Trophoblast cell (in vitro differentiated cells and primary cell): ENCODE results near the gene PCMTD2.

Experiments
- DNase-seq, 2 donors: peaks; one replicate each; pipeline ENCODE4 v3.0.0-alpha.2; 2016
- H2AFZ ChIP-seq: 2 replicates; pipeline ENCODE4 v1.6.1; 2013; ENCODE audit warnings: low read length, moderate library complexity, mild to moderate bottlenecking; ENCODE audit not compliant: insufficient read depth, poor library complexity
- H2AK5ac ChIP-seq: 2 replicates; pipeline ENCODE4 v1.6.1; 2013; ENCODE audit warnings: mild to moderate bottlenecking, low read length
- H2BK120ac ChIP-seq: 2 replicates; pipeline ENCODE4 v1.6.1; 2013; ENCODE audit warnings: low read length, mild to moderate bottlenecking, moderate library complexity; ENCODE audit not compliant: insufficient read depth, poor library complexity
- H2BK12ac ChIP-seq: 2 replicates; pipeline ENCODE4 v1.6.1; 2013; ENCODE audit warnings: mild to moderate bottlenecking, low read length, moderate library complexity
- H2BK5ac ChIP-seq: 2 replicates; pipeline ENCODE4 v1.6.1; 2013; ENCODE audit warnings: low read length, low read depth, moderate library complexity, mild to moderate bottlenecking; ENCODE audit not compliant: poor library complexity
- H3K14ac ChIP-seq: 2 replicates; pipeline ENCODE4 v1.6.1; 2013; ENCODE audit warnings: mild to moderate bottlenecking, low read length
- H3K18ac ChIP-seq: 2 replicates; pipeline ENCODE4 v1.6.1; 2013; ENCODE audit warnings: mild to moderate bottlenecking, low read length
- H3K23ac ChIP-seq: 2 replicates; pipeline ENCODE4 v1.6.1; 2013; ENCODE audit warnings: low read length
- H3K27ac ChIP-seq: 2 replicates; pipeline ENCODE4 v1.5.1; 2013; ENCODE audit warnings: low read depth, mild to moderate bottlenecking, inconsistent platforms, low read length, moderate library complexity
- H3K27me3 ChIP-seq: 2 replicates; pipeline ENCODE4 v1.6.1; 2013; ENCODE audit warnings: inconsistent platforms, mild to moderate bottlenecking, low read length, moderate library complexity; ENCODE audit not compliant: insufficient read depth
- H3K36me3 ChIP-seq, 2 experiments: 1 replicate in 1 of 2; 2 replicates in 1 of 2; pipeline ENCODE4 v1.6.1; 2013; ENCODE audit warnings: low read length in 2 of 2, mild to moderate bottlenecking in 2 of 2, moderate library complexity in 1 of 2; ENCODE audit not compliant: insufficient read depth in 2 of 2, control insufficient read depth in 1 of 2
- H3K4ac ChIP-seq: 2 replicates; pipeline ENCODE4 v1.6.1; 2013; ENCODE audit warnings: low read depth, mild to moderate bottlenecking, low read length, moderate library complexity
- H3K4me1 ChIP-seq, 2 experiments: 1 replicate in 1 of 2; 2 replicates in 1 of 2; pipeline ENCODE4 v1.6.1; 2013; ENCODE audit warnings: low read length in 2 of 2, mild to moderate bottlenecking in 2 of 2, moderate library complexity in 1 of 2; ENCODE audit not compliant: insufficient read depth in 2 of 2, control insufficient read depth in 1 of 2
- H3K4me2 ChIP-seq: 2 replicates; pipeline ENCODE4 v1.6.1; 2013; ENCODE audit warnings: inconsistent platforms, mild to moderate bottlenecking, low read length, moderate library complexity
- H3K4me3 ChIP-seq: 2 replicates; pipeline ENCODE4 v1.5.1; 2013; ENCODE audit warnings: mild to moderate bottlenecking, low read depth, low read length, inconsistent platforms
- H3K79me1 ChIP-seq: one replicate; pipeline ENCODE4 v1.6.1; 2013; ENCODE audit warnings: low read length
- H3K79me2 ChIP-seq: 2 replicates; pipeline ENCODE4 v1.6.1; 2013; ENCODE audit warnings: low read length, mild to moderate bottlenecking; ENCODE audit not compliant: control insufficient read depth, insufficient read depth, poor library complexity
- H3K9ac ChIP-seq: 2 replicates; pipeline ENCODE4 v1.6.1; 2013; ENCODE audit warnings: mild to moderate bottlenecking, low read length
- H3K9me3 ChIP-seq: 2 replicates; pipeline ENCODE4 v1.6.1; 2013; ENCODE audit warnings: low read depth, mild to moderate bottlenecking, control low read depth, inconsistent platforms, low read length; ENCODE audit not compliant: insufficient read depth
- H4K12ac ChIP-seq: 2 replicates; pipeline ENCODE4 v1.6.1; 2013; ENCODE audit warnings: low read depth, mild to moderate bottlenecking, low read length, moderate library complexity
- H4K8ac ChIP-seq: 2 replicates; pipeline ENCODE4 v1.6.1; 2013; ENCODE audit warnings: low read depth, mild to moderate bottlenecking, low read length, moderate library complexity
- H4K91ac ChIP-seq: one replicate; pipeline ENCODE4 v1.6.1; 2013; ENCODE audit warnings: low read depth, mild to moderate bottlenecking, low read length, moderate library complexity
- WGBS: extraction: QIAGEN DNeasy Blood & Tissue Kit; methylation state at CpG from one replicate; pipeline ENCODE4 v1.1.7; 2013; ENCODE audit warnings: missing lambda C conversion rate; ENCODE audit not compliant: insufficient read length, insufficient coverage; ENCODE audit errors: extremely low coverage; 5-methylcytosine and 5-hydroxymethylcytosine counted together

The PCMTD2 gene

DNA sequence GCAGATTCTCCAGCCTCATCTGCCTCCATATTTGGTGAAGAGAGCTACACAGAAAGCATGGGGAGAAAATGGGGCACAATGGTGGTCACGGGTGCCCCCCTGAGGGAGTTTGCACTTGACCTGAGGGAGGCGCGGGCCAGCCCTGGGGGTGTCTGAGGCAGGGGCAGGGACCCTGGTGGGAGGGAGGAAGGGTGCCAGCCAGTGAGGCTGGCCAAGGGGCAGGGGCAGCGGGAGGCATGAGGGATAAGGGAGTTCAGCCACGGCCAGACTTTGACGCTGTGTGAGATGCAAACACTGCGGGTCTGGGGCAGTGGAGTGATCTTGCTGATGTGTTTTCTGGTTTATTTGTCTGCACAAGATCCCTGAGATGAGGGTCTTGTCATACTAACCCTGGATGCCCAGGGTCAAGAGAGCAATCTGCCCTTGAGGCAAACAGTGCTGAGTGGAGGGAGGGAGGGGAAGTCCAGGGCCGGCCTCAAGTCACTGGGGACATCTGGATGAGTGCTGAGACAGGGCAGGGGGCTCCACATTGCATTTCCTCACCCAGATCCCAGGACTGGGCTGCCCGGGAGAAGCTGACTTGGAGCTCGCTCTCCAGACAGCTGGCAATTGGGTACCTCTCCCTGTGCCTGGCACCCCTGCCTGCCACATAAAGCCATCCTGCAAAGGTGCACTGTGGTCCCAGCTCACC, 8.8 kb upstream of the PCMTD2 start:
- no CpG with 5 or more reads among the region's 10 CpGs for WGBS
- Histone ChIP-seq H3K18ac (no peak overlapping the region), H4K8ac (no peak overlapping the region), H3K4me2 (no peak overlapping the region), H2BK5ac (no peak overlapping the region), H3K36me3 (no peaks in the 10 kb centered on the region), H3K14ac (no peak overlapping the region), H3K9ac (no peak overlapping the region), H3K79me2 (no peaks in the 10 kb centered on the region), H2AK5ac (no peak overlapping the region), H2AFZ (no peak overlapping the region), H2BK12ac (no peak overlapping the region), H3K27ac (no peak overlapping the region), H3K4me3 (no peak overlapping the region), H3K23ac (no peak overlapping the region), H3K79me1 (no peaks in the 10 kb centered on the region), H3K27me3 (no peaks in the 10 kb centered on the region), H4K12ac (no peak overlapping the region), H3K9me3 (no peaks in the 10 kb centered on the region), H4K91ac (no peak overlapping the region), H2BK120ac (no peak overlapping the region), H3K4ac (no peak overlapping the region), H3K4me1 (no peaks in the 10 kb centered on the region)
- DNase-seq: no peak

DNA sequence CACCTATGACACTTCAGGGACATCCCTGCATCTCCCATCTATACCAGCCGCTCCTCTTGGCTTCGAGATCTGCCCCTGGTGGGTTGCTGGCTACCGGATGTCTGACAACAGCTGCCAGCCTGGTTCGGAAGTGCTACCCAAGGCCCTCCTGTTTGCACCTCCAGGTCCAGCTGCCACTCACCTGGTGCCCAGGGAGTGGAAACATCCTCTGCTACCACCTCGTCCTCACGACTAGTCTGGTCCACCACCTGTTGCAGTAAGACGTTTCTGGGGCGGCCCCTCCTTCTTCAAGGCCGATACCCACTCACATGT, 8.3 kb upstream of the PCMTD2 start:
- no peak overlapping the region for H4K12ac ChIP-seq
- H2AFZ ChIP-seq: no peak overlapping the region
- no peaks in the 10 kb centered on the region for H3K36me3 ChIP-seq
- H3K23ac ChIP-seq: no peak overlapping the region
- no peak overlapping the region for H2BK5ac ChIP-seq
- no peak overlapping the region for H3K4ac ChIP-seq
- WGBS: no CpG with 5 or more reads among the region's 9 CpGs
- no peaks in the 10 kb centered on the region for H3K27me3 ChIP-seq
- H3K79me2 ChIP-seq: no peaks in the 10 kb centered on the region
- no peak overlapping the region for H3K4me3 ChIP-seq
- H2BK12ac ChIP-seq: no peak overlapping the region
- H3K4me1 ChIP-seq: no peaks in the 10 kb centered on the region
- H3K18ac ChIP-seq: no peak overlapping the region
- no peak overlapping the region for H2BK120ac ChIP-seq
- no peak overlapping the region for H3K27ac ChIP-seq
- H3K9me3 ChIP-seq: no peaks in the 10 kb centered on the region
- DNase-seq: no peak
- H4K91ac ChIP-seq: no peak overlapping the region
- H2AK5ac ChIP-seq: no peak overlapping the region
- no peak overlapping the region for H4K8ac ChIP-seq
- H3K14ac ChIP-seq: no peak overlapping the region
- no peaks in the 10 kb centered on the region for H3K79me1 ChIP-seq
- no peak overlapping the region for H3K9ac ChIP-seq
- H3K4me2 ChIP-seq: no peak overlapping the region

DNA sequence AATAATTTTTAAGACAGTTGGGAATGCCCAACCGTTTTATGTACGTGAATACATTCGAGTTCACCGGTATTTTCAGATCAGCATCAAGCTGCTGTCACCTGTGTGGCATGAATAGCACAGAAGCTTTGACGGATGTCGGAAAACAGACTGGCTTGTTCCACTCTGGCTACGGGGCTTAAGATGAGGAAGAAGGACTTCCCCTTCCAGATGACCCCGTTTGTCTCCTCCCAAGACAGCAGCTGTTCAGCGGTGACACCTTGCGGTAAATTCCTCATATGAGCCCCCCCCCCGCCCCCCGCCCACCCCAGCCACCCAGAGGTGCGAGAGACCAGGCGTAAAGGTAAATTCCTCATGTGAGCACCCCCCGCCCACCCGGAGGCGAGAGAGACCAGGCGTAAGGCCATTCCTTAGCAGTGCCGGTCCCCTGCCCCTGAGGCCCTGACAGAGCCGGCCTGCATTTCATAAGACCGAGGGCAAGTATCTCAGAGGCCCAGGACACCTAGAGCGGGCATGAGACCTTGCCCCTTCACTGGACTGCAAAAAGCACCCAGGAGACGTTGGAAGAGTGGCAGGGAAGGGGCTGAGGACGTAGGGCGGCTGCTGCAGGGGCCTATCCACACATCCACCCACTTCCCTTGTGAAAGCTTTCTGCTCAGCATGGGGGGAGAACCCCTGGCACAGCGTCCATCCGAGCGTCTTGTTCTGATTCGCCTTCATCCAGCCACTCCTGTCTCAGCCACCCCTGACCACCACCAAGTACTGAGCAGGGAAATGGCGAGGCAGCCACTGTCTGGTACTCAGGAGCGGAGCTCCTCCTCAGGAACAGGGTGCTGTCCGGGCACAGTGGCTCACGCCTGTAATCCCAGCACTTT, 7.3 kb upstream of the PCMTD2 start:
- H2BK120ac ChIP-seq: no peak overlapping the region
- H3K27ac ChIP-seq: no peak overlapping the region
- H3K9me3 ChIP-seq: no peaks in the 10 kb centered on the region
- no peaks in the 10 kb centered on the region for H3K79me2 ChIP-seq
- no peak overlapping the region for H3K18ac ChIP-seq
- H2BK12ac ChIP-seq: no peak overlapping the region
- no peaks in the 10 kb centered on the region for H3K36me3 ChIP-seq
- no peak overlapping the region for H3K14ac ChIP-seq
- no peak overlapping the region for H2BK5ac ChIP-seq
- no peaks in the 10 kb centered on the region for H3K79me1 ChIP-seq
- DNase-seq: no peak
- no peak overlapping the region for H3K4me3 ChIP-seq
- no peak overlapping the region for H3K4me2 ChIP-seq
- WGBS: no CpG with 5 or more reads among the region's 33 CpGs
- no peak overlapping the region for H3K4ac ChIP-seq
- H4K12ac ChIP-seq: no peak overlapping the region
- H3K4me1 ChIP-seq: no peaks in the 10 kb centered on the region
- no peak overlapping the region for H3K9ac ChIP-seq
- H3K27me3 ChIP-seq: no peaks in the 10 kb centered on the region
- H2AK5ac ChIP-seq: no peak overlapping the region
- H4K91ac ChIP-seq: no peak overlapping the region
- no peak overlapping the region for H4K8ac ChIP-seq
- no peak overlapping the region for H3K23ac ChIP-seq
- no peak overlapping the region for H2AFZ ChIP-seq

DNA sequence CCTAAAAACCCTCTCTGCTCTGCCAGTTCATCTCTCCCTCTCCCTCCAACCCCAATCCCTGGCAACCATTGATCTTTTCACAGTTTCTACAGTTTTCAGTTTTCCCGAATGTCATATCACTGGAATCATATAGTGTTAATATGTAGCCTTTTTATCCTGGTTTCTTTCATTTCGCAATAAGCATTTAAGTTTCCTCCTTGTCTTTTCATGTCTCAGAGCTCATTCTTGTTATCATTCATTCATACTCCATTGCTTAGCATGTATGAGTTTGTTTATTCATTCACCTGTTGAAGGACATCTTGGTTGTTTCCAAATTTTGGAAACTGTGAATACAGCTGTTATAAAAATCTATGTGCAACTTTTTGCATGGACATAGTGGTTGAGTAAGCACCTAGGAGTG, 5.5 kb upstream of the PCMTD2 start:
- H3K27ac ChIP-seq: no peak overlapping the region
- H3K36me3 ChIP-seq: no peaks in the 10 kb centered on the region
- H3K79me1 ChIP-seq: no peaks in the 10 kb centered on the region
- H3K23ac ChIP-seq: no peak overlapping the region
- no peak overlapping the region for H4K91ac ChIP-seq
- H2BK120ac ChIP-seq: no peak overlapping the region
- no peak for DNase-seq
- no peaks in the 10 kb centered on the region for H3K9me3 ChIP-seq
- H4K8ac ChIP-seq: no peak overlapping the region
- peaks cover 2 to 6% of the 10 kb centered on the region in 2 experiments for H3K4me1 ChIP-seq
- H2BK5ac ChIP-seq: no peak overlapping the region
- WGBS: no CpG with 5 or more reads among the region's 2 CpGs
- H2AK5ac ChIP-seq: no peak overlapping the region
- H3K4ac ChIP-seq: no peak overlapping the region
- no peak overlapping the region for H4K12ac ChIP-seq
- no peak overlapping the region for H3K4me2 ChIP-seq
- H2AFZ ChIP-seq: no peak overlapping the region
- no peak overlapping the region for H2BK12ac ChIP-seq
- H3K18ac ChIP-seq: no peak overlapping the region
- no peaks in the 10 kb centered on the region for H3K79me2 ChIP-seq
- no peak overlapping the region for H3K9ac ChIP-seq
- H3K4me3 ChIP-seq: no peak overlapping the region
- H3K27me3 ChIP-seq: no peaks in the 10 kb centered on the region
- H3K14ac ChIP-seq: no peak overlapping the region
